GM12878 (cell line): ENCODE results near the gene MCCD1. TPM values are rescaled to one million over a fixed set of nuclear protein-coding genes. Genes with fewer than 3 reads are reported as not detected.

Experiments used
- ASH2L ChIP-seq: fragments of 300-600, 200-600 bp; sonication (generic); IDR thresholded peaks from 2 replicates; pipeline ENCODE4 v1.6.1; 2017; ENCODE audit warnings: low read depth, mild to moderate bottlenecking, borderline replicate concordance
- CBX5 ChIP-seq: sonication (generic); IDR thresholded peaks from 2 replicates; pipeline ENCODE4 v1.6.1; 2016; ENCODE audit warnings: low read depth, moderate library complexity, mild to moderate bottlenecking, inconsistent platforms
- GABPA ChIP-seq: IDR thresholded peaks from 2 replicates; pipeline ENCODE4 v1.6.1; 2014; ENCODE audit warnings: antibody characterized with exemption, low read depth, mild to moderate bottlenecking, inconsistent platforms
- NFYB ChIP-seq: IDR thresholded peaks from 2 replicates; pipeline ENCODE4 v1.6.1; 2011; ENCODE audit warnings: low read depth, mild to moderate bottlenecking, low read length, improper control_type of control experiment, moderate library complexity; ENCODE audit not compliant: insufficient read depth
- NKRF ChIP-seq: fragments of 450-650 bp; conservative IDR thresholded peaks from 2 replicates; pipeline ENCODE4 v1.6.1; 2017; ENCODE audit warnings: mild to moderate bottlenecking, moderate library complexity
- PAX8 ChIP-seq: fragments of 450-650 bp; IDR thresholded peaks from 2 replicates; pipeline ENCODE4 v1.6.1; 2017; ENCODE audit warnings: mild to moderate bottlenecking, moderate library complexity
- POU2F2 ChIP-seq: IDR thresholded peaks from 3 replicates; pipeline ENCODE4 v1.6.1; 2011; ENCODE audit warnings: low read depth, mild to moderate bottlenecking, low read length, borderline replicate concordance
- PRDM15 ChIP-seq: fragments of 450-650 bp; formaldehyde crosslinking; IDR thresholded peaks from 2 replicates; pipeline ENCODE4 v1.4.0; 2020; ENCODE audit warnings: mild to moderate bottlenecking, moderate library complexity
- SREBF2 ChIP-seq: IDR thresholded peaks from 2 replicates; pipeline ENCODE4 v1.6.1; 2012; ENCODE audit warnings: mild to moderate bottlenecking, low read length
- USF1 ChIP-seq: IDR thresholded peaks from 2 replicates; pipeline ENCODE4 v1.6.1; 2011; ENCODE audit warnings: borderline replicate concordance, low read depth, mild to moderate bottlenecking, moderate library complexity, mixed read lengths, low read length; ENCODE audit not compliant: insufficient read depth; ENCODE audit errors: extremely low read length
- YBX1 ChIP-seq: fragments of 450-650 bp; IDR thresholded peaks from 2 replicates; pipeline ENCODE4 v1.6.1; 2016; ENCODE audit warnings: antibody characterized with exemption
- ZBTB33 ChIP-seq: fragments of 450-650 bp; IDR thresholded peaks from 2 replicates; pipeline ENCODE4 v1.6.1; 2017; ENCODE audit warnings: mild to moderate bottlenecking
- polyA plus RNA-seq, 11 experiments: library from polyadenylated mRNA; depleted of rRNA in 4 of 11; unstranded in 6 of 11; stranded (reverse) in 5 of 11; fragments of >200 nt; fragmentation: Nextera tagmentation in 4 of 11; fragmentation: Illumina TruSeq in 1 of 11; extraction: Ambion mirVana in 4 of 11; extraction: Trizol in 1 of 11; gene quantifications; 1 replicate in 1 of 11; 2 replicates in 10 of 11; pipeline versions ENCODE4 v1.2.1 to v1.2.3, GENCODE V29; 2011 to 2016; ENCODE audit warnings: inconsistent platforms in 2 of 11, missing spikeins in 2 of 11, low read depth in 1 of 11
- total RNA-seq, 4 experiments: library from RNA; depleted of rRNA in 3 of 4; stranded (reverse); fragments of >200 nt in 3 of 4; fragmentation: Illumina TruSeq in 1 of 4; extraction: Trizol in 1 of 4; gene quantifications; 2 replicates each; pipeline versions ENCODE4 v1.2.1 to v1.2.3, GENCODE V29; 2013 to 2021
- TF ChIP-seq, protein P1 (sequence below): fragments of 450-650 bp; IDR thresholded peaks from 2 replicates; pipeline ENCODE4 v1.6.1; 2018; ENCODE audit warnings: mild to moderate bottlenecking, low read depth, moderate library complexity; ENCODE audit not compliant: partially characterized antibody
- TF ChIP-seq, protein P2 (sequence below): fragments of 450-650 bp; IDR thresholded peaks from 2 replicates; pipeline ENCODE4 v1.6.1; 2017; ENCODE audit warnings: antibody characterized with exemption, mild to moderate bottlenecking, moderate library complexity

Gene MCCD1
- total and polyA plus RNA-seq, 10 of the 15 experiments (the other 5 are each of a cell fraction or from before 2014, with no cell fraction given): not detected

DNA sequence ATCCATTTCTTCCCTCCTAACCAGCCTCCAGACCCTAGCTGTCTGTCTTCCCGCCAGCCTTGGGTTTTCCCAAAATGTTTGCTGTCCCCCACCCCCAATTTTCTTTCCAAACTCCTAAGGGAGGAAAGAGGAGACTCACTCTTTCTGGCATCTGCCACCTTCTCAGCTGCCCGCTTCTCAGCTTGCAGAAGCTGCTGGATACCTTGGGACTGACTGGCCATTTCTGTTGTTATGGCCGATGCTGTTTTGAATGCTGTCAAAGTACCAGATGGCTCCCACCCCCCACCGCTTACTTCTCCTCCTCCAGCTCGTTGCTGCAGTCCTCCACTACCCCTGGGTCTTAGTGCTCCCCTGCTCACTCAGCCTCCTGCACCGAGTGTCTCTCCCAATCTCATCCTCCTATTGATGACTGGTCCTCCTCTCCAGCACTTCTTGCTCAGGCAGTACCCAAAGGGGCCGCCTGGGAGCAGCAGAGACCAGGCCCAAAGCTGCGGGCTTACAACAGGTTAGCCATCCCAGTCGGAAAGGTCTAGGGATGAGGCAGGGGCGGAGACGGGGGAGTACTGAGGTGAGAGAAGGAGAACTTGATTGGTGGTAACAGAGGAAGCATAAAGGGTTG, 17.7 kb downstream of the MCCD1 start, which contains the start of gene ATP6V1G2 (continued):
- TF ChIP-seq USF1 (no peak), PRDM15 (CRISPR knock-in tag) (no peak), SREBF2 (no peak), NFYB (0 out of 2 replicates have a peak, but pooled peaks have one; percentile 25), ASH2L (no peak), YBX1 (no peak), PAX8 (no peak), NKRF (no peak), POU2F2 (no peak), GABPA (peak; percentile 64; the same call in 1 of the 2 replicates), ZBTB33 (no peak), CBX5 (no peak)
- TF ChIP-seq, protein P1, sequence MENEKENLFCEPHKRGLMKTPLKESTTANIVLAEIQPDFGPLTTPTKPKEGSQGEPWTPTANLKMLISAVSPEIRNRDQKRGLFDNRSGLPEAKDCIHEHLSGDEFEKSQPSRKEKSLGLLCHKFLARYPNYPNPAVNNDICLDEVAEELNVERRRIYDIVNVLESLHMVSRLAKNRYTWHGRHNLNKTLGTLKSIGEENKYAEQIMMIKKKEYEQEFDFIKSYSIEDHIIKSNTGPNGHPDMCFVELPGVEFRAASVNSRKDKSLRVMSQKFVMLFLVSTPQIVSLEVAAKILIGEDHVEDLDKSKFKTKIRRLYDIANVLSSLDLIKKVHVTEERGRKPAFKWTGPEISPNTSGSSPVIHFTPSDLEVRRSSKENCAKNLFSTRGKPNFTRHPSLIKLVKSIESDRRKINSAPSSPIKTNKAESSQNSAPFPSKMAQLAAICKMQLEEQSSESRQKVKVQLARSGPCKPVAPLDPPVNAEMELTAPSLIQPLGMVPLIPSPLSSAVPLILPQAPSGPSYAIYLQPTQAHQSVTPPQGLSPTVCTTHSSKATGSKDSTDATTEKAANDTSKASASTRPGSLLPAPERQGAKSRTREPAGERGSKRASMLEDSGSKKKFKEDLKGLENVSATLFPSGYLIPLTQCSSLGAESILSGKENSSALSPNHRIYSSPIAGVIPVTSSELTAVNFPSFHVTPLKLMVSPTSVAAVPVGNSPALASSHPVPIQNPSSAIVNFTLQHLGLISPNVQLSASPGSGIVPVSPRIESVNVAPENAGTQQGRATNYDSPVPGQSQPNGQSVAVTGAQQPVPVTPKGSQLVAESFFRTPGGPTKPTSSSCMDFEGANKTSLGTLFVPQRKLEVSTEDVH: no peak
- TF ChIP-seq, protein P2, sequence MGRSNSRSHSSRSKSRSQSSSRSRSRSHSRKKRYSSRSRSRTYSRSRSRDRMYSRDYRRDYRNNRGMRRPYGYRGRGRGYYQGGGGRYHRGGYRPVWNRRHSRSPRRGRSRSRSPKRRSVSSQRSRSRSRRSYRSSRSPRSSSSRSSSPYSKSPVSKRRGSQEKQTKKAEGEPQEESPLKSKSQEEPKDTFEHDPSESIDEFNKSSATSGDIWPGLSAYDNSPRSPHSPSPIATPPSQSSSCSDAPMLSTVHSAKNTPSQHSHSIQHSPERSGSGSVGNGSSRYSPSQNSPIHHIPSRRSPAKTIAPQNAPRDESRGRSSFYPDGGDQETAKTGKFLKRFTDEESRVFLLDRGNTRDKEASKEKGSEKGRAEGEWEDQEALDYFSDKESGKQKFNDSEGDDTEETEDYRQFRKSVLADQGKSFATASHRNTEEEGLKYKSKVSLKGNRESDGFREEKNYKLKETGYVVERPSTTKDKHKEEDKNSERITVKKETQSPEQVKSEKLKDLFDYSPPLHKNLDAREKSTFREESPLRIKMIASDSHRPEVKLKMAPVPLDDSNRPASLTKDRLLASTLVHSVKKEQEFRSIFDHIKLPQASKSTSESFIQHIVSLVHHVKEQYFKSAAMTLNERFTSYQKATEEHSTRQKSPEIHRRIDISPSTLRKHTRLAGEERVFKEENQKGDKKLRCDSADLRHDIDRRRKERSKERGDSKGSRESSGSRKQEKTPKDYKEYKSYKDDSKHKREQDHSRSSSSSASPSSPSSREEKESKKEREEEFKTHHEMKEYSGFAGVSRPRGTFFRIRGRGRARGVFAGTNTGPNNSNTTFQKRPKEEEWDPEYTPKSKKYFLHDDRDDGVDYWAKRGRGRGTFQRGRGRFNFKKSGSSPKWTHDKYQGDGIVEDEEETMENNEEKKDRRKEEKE: no peak
